HG02610 (cell line): ENCODE data around the gene CPEB3.
"Not testable (repeated sequence)": the region's sequence is repeated elsewhere in the genome, so short reads cannot be mapped to it uniquely, and the experiment has no call there.

ENCODE experiments used
- ATAC-seq: cut with Tn5 transposase; IDR thresholded peaks from one replicate; pipeline ENCODE4 v1.9.1; 2021; ENCODE audit warnings: mild to moderate bottlenecking, moderate library complexity; ENCODE audit not compliant: unreplicated experiment

The CPEB3 gene

DNA sequence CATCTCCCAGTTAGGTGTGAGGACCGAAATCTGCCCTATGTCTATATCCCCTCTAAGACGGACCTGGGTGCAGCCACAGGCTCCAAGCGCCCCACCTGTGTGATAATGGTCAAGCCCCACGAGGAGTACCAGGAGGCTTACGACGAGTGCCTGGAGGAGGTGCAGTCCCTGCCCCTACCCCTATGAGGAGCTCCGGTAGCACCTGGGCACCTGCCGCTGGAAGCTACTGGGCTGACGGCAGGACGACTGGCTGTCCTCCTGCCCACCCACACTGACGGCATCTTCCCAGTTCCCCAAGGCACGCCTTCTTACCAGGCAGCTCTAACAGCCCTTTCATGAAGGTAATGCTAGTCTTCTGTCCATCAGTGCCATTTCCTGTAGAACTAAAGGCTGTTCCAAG lies 74.3 kb downstream of the CPEB3 start:
- not testable (repeated sequence) for ATAC-seq

DNA sequence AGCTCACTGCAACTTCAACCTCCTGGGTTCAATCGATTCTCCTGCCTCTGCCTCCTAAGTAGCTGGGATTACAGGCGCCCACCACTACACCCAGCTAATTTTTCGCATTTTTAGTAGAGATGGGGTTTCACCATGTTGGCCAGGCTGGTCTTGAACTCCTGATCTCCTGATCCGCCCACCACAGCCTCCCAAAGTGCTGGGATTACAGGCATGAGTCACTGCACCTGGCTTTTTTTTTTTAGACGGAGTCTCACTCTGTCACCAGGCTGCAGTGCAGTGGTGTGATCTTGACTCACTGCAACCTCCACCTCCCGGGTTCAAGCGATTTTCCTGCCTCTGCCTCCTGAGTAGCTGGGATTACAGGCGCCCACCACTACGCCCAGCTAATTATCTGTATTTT lies 75.7 kb downstream of the CPEB3 start:
- ATAC-seq = not testable (repeated sequence)

DNA sequence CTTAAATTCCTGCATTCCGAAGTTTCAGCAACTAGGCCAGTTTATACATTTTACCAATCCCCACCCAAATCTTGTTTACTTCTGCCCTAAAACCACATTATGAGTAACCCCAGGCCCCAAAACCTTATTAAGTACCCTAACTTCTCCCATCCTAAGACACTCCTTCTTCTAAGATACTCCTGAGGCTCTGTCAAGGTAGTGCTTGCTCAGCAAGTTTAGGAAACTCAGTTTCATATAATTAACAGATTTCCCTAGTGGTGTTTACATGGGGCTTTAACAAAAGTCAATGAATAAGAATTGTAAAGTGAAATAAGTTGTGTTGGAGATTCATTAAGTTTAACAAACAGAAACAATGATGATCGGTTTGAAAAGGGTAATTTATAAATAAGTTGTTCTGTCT lies 77.8 kb downstream of the CPEB3 start:
- ATAC-seq = no peak

DNA sequence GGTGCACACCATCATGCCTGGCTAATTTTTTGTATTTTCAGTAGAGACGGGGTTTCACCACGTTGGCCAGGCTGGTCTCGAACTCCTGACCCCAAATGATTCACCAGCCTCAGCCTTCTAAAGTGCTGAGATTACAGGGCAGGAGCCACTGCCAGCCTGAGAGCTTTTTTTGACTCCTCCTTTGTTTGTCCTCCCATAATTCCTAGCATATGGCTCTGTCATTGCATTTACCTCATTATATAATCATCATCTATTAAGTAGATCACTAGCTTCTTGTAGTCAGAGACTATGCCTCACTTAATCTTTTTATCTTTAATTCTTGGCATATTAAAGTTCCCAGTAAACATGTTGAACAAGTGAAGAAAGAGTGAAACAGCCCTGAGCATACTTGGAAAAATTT lies 82.1 kb downstream of the CPEB3 start:
- ATAC-seq = no peak

DNA sequence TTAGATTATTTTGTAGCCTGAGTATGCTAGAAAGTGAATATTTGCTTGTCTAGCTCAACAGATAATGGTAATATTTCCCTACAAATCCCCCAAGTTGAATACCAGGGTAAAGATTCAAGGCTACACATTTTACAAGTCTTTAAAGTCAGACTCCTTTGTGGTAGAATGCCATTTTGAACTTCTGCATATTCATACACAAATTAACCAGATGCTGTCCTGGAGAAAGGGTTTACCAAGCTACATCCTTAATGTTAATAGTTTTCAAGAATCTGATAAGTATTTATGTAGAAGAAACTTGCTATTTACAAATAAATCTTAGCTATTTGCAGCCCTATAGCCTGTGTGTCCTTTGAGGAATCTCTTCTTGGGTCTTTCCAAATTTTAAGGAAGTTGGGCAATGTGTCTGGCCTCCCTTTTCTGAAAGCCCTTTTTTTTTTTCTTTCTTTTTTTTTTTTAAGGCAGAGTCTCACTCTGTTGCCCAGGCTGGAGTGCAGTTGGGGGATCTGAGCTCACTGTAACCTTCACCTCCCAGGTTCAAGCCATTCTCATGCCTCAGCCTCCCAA lies 82.6 kb downstream of the CPEB3 start:
- ATAC-seq = no peak

DNA sequence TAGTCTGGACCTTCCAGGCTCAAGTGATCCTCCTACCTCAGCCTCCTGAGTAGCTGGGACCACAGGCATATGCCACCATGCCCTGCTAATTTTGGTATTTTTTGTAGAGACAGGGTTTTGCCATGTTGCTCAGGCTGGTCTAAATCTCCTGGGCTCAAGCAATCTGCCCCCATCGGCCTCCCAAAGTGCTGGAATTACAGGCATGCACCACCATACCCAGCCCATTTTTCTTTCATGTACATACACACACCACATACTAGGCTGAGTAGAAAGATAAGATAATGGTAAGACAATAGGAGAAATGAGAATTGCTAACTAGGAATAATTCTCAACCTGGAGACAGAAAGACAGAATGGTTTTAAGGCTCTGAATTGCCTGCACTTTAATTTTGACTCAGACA lies 83.8 kb downstream of the CPEB3 start:
- no peak for ATAC-seq

DNA sequence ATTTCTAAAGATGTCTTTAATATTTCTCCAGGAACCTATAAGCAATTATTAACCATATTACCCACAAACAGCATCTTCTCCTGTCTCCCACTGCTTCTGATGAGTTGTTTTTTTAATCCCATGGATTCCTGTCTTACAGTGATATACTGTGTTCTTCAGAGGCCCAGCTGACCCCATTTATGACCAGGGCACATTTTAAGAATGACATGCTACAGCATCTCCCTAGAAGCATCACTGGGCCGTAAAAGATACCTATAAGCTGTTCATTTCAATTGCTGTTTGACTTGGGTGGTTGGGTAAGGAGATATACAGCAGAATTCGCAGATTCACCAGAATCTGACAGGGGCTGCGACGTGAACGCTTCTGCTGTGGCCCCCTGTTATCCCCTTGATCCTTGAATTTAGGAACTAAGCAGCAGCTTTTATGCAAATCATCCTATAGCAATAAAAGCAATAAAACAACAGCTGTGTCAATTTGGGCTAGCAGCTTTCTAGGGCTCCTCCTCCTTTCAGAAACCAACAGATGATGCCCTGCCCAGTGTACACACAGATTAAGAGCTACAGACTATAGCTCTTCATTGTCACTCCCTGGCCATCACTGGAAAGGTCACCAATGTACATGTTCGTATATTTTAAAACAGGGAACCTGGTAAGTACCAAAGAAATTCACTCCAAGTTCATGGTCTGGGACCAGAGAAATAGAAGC lies 86.8 kb downstream of the CPEB3 start:
- ATAC-seq = no peak

DNA sequence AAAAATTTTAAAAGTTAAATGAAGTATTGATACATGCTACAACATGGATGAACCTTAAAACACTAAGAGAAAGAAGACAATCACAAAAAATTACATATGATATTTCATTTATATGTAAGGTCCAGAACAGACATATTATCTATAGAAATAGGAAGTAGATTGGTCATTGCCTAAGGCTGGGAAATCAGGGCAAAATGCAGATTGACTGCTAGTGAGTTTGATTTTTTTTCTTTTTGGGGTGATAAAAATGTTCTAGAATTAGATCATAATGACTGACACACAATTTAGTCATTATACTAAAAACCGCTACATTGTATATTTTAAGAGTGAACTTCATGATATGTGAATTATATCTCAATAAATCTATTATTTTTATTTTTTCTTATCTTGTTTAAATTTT lies 88.3 kb downstream of the CPEB3 start:
- no peak for ATAC-seq

DNA sequence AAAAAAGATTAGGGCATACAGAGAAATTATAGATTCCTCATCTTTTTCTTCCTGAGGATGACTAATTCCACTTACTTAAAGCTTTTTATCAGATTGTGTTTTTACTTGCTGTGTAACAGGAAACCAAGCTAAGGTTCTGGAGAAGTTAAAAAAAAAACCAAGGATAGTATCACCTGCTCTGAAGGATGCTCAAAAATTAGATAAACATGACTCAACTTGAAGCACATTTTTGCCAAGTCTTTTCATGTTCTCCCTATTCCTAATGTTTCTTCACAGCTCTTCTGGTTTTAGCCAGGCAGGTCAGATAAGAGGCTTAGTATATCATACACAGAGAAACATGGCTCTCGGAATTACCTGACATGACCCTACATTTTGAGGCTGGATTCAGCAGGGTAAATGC lies 90.3 kb downstream of the CPEB3 start:
- no peak for ATAC-seq

DNA sequence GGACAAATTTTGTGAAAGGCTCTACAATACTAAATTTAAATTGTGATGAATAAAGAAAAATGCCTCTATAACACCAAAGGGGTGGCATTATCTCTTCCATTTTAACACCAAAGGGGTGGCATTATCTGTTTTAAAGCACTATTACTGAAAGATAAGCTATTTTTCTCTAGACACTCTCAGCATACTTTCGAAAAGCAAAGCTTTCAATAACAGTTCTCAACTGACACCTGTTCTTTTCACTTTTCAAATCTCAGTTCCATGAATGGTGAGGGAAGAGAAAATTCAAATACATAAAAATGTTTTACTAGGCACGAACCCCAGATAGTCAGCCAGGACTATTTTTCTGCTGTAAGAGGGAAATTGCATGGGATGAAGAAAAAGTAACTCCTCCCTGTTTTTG lies 103.8 kb downstream of the CPEB3 start:
- ATAC-seq = no peak

DNA sequence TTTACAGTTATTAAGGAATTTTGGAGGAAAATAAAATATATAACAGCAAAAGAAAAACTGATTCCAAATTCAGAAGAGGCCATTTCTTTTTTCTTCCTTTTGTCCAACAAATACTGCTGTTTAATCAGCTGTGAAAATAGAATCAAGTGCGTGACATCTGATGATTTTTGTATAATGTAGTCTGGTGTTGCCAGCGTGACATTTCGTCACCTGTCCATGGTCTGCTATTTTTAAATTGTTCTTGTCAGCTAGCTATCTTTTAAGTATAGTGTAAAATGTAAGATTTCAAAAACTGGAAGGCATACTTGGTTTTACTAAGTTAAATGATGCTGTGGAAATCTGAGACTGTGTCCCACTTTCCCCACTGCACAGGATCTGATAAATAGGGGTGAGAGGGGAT lies 105.9 kb downstream of the CPEB3 start:
- no peak for ATAC-seq

DNA sequence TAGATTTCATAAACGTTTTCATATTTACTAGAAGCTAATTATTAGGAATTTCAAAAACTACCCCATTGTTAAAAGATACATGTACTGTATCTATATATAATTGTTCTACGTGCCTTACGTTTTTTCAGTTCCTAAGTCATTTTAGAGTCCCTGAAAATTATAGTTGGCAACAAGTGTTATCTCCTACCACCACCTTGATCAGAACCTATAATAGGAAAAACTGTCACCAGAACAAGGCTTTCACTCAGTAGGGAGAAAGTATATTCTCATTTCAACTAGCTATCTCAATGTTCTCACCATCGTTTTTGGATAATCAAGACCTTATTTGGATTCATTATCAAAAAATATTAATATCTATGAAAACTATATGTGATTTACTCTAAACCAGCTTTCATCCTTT lies 107.7 kb downstream of the CPEB3 start:
- no peak for ATAC-seq

DNA sequence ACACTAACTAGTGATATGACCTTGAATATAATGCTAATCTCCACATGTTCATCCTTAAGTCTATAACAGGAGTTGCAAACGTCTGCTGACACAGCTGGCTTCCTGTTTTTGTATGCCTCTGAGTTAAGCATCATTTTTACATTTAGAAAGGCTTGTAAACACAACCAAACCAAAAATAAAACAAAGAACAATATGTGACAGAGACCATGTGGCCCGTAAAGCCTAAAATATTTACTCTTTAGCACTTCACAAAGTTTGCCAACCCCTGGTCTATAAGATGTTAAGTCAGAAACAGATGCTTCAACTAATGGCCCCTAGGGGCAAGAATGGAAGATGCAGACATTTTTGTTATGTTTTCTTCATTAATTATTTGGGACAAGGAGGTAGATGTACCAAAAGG lies 109.3 kb downstream of the CPEB3 start:
- ATAC-seq = no peak

DNA sequence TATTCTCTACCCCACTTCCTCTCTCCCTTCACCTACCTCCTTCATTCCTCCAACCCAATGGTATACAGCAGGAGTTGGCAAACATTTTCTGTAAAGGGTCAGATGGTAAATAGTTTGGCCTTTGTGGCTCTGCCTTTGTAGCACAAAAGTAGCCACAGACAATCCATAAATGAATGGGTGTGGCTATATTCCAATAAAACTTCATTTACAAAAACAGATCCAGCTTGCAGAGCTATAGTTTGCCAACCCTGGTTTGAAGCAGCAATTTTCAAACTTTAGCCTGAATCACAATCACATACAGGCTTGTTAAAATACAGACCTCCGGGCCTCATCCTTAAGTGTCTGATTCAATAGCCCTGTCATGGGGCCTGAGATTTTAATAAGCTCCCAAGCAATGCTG lies 110.5 kb downstream of the CPEB3 start:
- no peak for ATAC-seq

DNA sequence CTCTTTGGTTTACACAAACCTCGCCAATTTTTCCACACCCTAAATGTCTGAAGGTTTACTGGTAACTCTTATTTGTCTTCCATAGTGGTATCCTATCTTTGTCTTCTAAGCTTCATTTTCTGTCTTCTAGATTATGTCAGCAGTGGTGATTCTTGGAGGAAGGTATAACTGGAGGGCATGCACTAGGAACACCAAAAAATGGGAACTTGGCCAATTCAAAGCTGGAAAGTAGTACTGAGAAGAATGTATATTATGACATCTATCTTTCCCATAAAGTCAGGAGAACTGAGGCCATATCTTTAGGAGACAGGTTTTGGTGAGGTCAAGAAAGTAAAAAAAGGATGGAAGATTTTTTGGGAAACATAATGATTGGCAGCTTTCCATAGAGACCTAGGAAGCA lies 113.3 kb downstream of the CPEB3 start:
- ATAC-seq = no peak

DNA sequence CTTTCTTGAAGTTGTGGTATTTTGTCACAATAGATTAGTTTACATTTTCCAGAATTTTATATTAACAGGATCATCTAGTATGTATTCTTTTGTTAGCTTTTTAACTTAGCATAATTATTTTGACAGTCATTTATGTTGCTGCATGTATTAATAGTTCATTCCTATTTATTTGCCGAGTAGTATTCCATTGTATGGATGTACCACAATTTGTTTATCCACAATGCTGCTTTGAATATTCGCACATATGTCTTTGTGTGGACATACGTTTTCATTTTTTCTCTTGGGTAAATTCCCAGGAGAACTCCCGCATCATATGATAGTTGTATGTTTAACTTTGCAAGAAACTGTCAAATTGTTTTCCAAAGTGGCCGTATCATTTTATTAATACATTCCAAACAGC lies 115.7 kb downstream of the CPEB3 start:
- no peak for ATAC-seq

DNA sequence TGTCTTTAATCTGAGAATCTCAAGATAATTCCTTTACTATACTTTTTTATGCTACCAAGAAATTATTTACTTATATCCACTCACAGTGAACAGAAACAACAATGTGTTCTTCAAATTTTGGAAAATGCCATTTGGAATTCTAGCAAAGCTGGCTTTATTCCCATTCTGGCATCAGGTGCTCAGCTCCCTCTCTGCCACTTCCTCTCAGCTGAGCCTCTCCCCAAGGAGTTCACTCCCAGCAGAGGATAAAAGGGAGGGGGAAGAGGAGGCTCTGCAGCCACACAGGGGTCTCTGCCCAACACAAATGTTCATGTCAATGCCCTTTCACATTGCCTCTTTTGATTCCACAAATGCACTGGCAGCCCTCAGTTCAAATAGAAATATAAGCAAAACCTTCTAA lies 116.9 kb downstream of the CPEB3 start:
- no peak for ATAC-seq

DNA sequence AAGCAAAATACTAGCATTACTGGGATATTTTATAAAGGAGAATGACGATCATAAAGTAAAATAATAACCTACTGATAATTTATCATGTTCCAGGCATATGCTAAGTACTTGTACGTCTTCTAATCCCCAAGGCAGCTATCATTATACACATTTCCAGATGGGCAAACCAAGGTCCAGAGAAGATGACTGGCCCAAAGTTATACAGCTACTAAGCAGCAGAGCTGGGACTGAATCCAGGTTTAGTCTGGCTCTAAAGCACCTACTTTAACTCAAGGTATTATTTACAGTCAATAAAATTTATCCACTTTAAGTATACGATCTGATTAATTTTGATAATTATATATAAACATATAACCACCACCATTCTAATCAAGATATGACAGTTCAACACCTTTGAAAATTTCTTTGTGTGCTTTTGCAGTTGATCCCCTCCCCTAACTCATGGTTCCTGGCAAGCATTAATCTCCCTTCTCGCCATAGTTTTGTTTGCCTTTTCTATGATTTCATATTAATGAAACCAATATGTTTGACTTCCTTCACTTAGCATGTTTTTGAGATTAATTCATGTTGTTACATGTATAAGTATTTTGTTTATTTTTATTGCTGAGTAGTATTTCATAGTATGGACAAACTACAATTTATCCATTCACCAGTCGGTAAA lies 126.7 kb downstream of the CPEB3 start:
- no peak for ATAC-seq

DNA sequence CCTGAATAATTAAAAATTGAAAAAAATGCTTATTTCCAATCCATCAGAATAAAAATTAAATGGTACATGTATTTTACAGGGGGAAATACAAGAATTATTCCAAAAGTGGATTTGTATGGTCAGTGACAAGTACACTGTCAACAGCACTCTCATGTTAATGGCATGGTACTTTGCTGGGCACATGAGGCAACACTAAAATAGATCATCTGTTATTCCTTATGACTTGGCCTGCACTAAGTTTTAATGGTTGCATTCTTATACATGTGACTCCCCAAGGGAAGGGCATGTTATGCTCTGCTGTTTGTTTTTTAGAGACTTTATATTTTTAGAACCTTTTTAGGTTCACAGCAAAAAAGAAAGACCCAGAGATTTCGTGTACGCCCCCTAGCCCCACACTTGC lies 128.3 kb downstream of the CPEB3 start:
- no peak for ATAC-seq

DNA sequence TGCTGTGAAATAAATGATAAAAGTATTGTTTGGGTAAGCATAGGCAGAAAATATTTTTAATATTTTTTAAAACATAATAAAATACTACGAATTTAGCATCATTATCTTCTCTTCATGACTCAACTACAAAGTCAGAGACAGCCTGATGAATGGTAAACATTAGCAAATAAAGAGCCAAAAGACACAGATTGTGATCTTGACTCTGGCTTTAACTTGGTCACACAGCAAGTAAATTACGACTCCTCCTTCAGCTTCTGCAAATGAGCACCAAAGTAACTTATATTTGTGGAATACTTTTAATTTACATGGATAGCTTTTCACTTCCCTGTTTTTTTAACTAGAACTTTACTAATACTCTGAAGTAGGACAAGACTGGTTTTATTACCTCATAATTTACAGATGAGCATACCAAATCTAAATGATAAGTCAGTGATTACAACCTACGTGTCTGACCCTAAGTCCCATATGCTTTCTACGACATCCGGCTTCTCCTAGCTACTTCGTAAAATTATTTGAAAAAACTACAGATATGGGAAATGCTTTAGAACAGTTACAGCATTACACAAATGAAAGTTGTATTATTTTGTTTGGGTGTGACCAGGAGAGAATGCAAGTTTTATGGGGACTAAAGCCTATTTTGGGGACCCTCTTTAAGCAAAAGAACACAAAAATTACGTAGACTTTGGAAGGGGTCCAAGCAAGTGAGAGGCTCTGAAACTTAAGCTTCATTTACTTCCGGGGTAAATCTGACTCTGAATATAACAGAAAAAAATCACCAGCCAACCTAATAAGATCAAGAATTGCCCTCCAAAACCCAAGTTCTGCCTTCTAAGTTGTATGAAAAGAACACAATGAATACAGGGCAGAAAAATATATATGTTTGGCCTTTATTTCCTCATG lies 133.8 kb downstream of the CPEB3 start:
- no peak for ATAC-seq

DNA sequence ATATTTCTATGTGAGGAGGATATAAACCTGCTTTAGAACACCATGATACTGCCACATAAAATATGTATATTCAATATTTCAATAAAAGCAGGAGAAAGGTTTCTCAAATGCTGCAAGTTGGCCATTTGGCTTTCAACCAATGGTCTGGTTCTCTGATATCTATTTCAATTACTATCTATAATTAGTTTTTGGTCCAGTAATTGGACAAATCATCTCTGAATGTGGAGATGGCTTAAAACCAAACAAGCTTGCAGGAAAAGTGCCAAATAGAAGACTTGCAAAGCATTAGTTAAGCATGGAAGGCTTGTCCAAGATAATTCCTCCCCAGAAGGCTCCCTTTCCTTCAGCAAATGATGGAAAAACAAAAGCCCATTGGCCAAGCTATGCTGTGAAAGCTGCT lies 140.1 kb downstream of the CPEB3 start:
- no peak for ATAC-seq

DNA sequence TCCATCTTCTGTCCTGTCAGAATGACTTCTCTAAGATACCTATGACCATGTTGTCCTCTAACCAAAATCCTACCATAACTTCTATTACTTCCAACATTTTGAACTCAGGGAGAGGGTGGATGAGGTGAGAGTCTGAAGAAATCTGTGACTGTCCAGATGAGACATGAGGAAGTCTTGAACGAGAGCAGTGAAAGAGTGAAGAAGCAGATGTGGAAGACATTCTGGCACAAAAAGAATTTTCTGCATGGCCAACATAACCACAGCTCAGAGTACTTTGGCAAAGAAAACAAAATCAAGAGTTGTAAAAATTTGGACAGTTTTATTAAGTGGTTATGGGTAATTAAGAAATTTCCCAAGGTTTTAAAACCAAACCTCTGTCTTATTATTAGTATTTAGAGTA lies 141.6 kb downstream of the CPEB3 start:
- no peak for ATAC-seq
